H9 (cell line): ENCODE data around the gene SLC26A2. TPM values are rescaled to one million over a fixed set of nuclear protein-coding genes. Genes with fewer than 3 reads are reported as not detected.

Source experiments
- DNase-seq: peaks from one replicate; pipeline ENCODE4 v3.0.0-alpha.2; 2017
- H2AFZ ChIP-seq: one replicate; pipeline ENCODE4 v1.6.1; 2013; ENCODE audit warnings: mild to moderate bottlenecking, low read length, control low read depth, moderate library complexity
- H2AK5ac ChIP-seq: 2 replicates; pipeline ENCODE4 v1.6.1; 2013; ENCODE audit warnings: low read length, control low read depth, mixed read lengths; ENCODE audit not compliant: insufficient read length
- H2BK120ac ChIP-seq: one replicate; pipeline ENCODE4 v1.6.1; 2013; ENCODE audit warnings: low read depth, mild to moderate bottlenecking, low read length, control low read depth, inconsistent platforms; ENCODE audit not compliant: poor library complexity, severe bottlenecking
- H2BK12ac ChIP-seq: 2 replicates; pipeline ENCODE4 v1.6.1; 2013; ENCODE audit warnings: low read length, control low read depth, mixed read lengths, low read depth; ENCODE audit not compliant: insufficient read length
- H2BK15ac ChIP-seq: 2 replicates; pipeline ENCODE4 v1.6.1; 2013; ENCODE audit warnings: low read depth, low read length, control low read depth
- H2BK20ac ChIP-seq: one replicate; pipeline ENCODE4 v1.6.1; 2013; ENCODE audit warnings: low read depth, mild to moderate bottlenecking, low read length, control low read depth, inconsistent platforms; ENCODE audit not compliant: poor library complexity, severe bottlenecking
- H2BK5ac ChIP-seq: 2 replicates; pipeline ENCODE4 v1.6.1; 2013; ENCODE audit warnings: low read length, control low read depth, mixed read lengths; ENCODE audit not compliant: insufficient read length
- H3K14ac ChIP-seq: 2 replicates; pipeline ENCODE4 v1.6.1; 2013; ENCODE audit warnings: low read length, control low read depth; ENCODE audit not compliant: insufficient read depth
- H3K18ac ChIP-seq: 2 replicates; pipeline ENCODE4 v1.6.1; 2013; ENCODE audit warnings: low read depth, mild to moderate bottlenecking, mixed read lengths, low read length, control low read depth; ENCODE audit not compliant: insufficient read length
- H3K23ac ChIP-seq: 2 replicates; pipeline ENCODE4 v1.6.1; 2013; ENCODE audit warnings: low read length, control low read depth, mixed read lengths, low read depth; ENCODE audit not compliant: insufficient read length
- H3K23me2 ChIP-seq: 2 replicates; pipeline ENCODE4 v1.6.1; 2013; ENCODE audit warnings: low read depth, mild to moderate bottlenecking, mixed read lengths, low read length, control low read depth; ENCODE audit not compliant: insufficient read length, poor library complexity, severe bottlenecking
- H3K27ac ChIP-seq: 2 replicates; pipeline ENCODE4 v1.5.1; 2013; ENCODE audit warnings: low read length, control low read depth, mixed read lengths, low read depth; ENCODE audit not compliant: insufficient read length
- H3K27me3 ChIP-seq: 2 replicates; pipeline ENCODE4 v1.6.1; 2013; ENCODE audit warnings: low read length, control low read depth, inconsistent platforms; ENCODE audit not compliant: insufficient read depth
- H3K4ac ChIP-seq: 2 replicates; pipeline ENCODE4 v1.6.1; 2013; ENCODE audit warnings: low read depth, mild to moderate bottlenecking, control low read depth, inconsistent platforms, low read length, moderate library complexity
- H3K4me1 ChIP-seq: 2 replicates; pipeline ENCODE4 v1.6.1; 2013; ENCODE audit warnings: low read length, control low read depth, inconsistent platforms; ENCODE audit not compliant: insufficient read depth
- H3K4me2 ChIP-seq: 2 replicates; pipeline ENCODE4 v1.6.1; 2013; ENCODE audit warnings: low read length, control low read depth, mixed read lengths; ENCODE audit not compliant: insufficient read length, insufficient read depth
- H3K56ac ChIP-seq: 2 replicates; pipeline ENCODE4 v1.6.1; 2013; ENCODE audit warnings: low read depth, mild to moderate bottlenecking, mixed read lengths, low read length, control low read depth; ENCODE audit not compliant: insufficient read length
- H3K79me1 ChIP-seq: 2 replicates; pipeline ENCODE4 v1.6.1; 2013; ENCODE audit warnings: low read depth, mild to moderate bottlenecking, moderate library complexity, low read length, control low read depth, inconsistent platforms; ENCODE audit not compliant: insufficient read depth, poor library complexity, severe bottlenecking
- H3K79me2 ChIP-seq: 2 replicates; pipeline ENCODE4 v1.6.1; 2013; ENCODE audit warnings: low read length, control low read depth, inconsistent platforms; ENCODE audit not compliant: insufficient read depth
- H3K9ac ChIP-seq: 2 replicates; pipeline ENCODE4 v1.6.1; 2013; ENCODE audit warnings: low read length, control low read depth, mixed read lengths; ENCODE audit not compliant: insufficient read length; ENCODE audit errors: extremely low read depth
- H3K9me3 ChIP-seq: one replicate; pipeline ENCODE4 v1.6.1; 2013; ENCODE audit warnings: low read depth, low read length, inconsistent platforms; ENCODE audit not compliant: control insufficient read depth
- H3T11ph ChIP-seq: one replicate; pipeline ENCODE4 v1.6.1; 2013; ENCODE audit warnings: mild to moderate bottlenecking, low read length, control low read depth, inconsistent platforms
- H4K20me1 ChIP-seq: one replicate; pipeline ENCODE4 v1.6.1; 2013; ENCODE audit not compliant: control insufficient read depth, insufficient read length, insufficient read depth
- H4K5ac ChIP-seq: 2 replicates; pipeline ENCODE4 v1.6.1; 2013; ENCODE audit warnings: low read depth, mild to moderate bottlenecking, mixed read lengths, low read length, control low read depth; ENCODE audit not compliant: insufficient read length
- H4K8ac ChIP-seq: replicated peaks from 2 replicates; pipeline ENCODE4 v1.6.1; 2013; ENCODE audit warnings: low read length, control low read depth, mixed read lengths, low read depth; ENCODE audit not compliant: insufficient read length
- H4K91ac ChIP-seq: 2 replicates; pipeline ENCODE4 v1.6.1; 2013; ENCODE audit warnings: low read depth, mild to moderate bottlenecking, moderate library complexity, mixed read lengths, low read length, control low read depth; ENCODE audit not compliant: insufficient read length
- H3K27ac Mint-ChIP-seq, 3 experiments: 2 replicates in 2 of 3; 3 replicates in 1 of 3; pipeline ENCODE4 v1.8.0; 2020 to 2021; ENCODE audit warnings: mixed read lengths in 3 of 3, mild to moderate bottlenecking in 1 of 3, moderate library complexity in 1 of 3
- H3K27me3 Mint-ChIP-seq: 2 replicates; pipeline ENCODE4 v1.8.0; 2021; ENCODE audit warnings: low read depth, mild to moderate bottlenecking, moderate library complexity, mixed read lengths
- H3K36me3 Mint-ChIP-seq, 3 experiments: 2 replicates in 2 of 3; 3 replicates in 1 of 3; pipeline ENCODE4 v1.8.0; 2020 to 2021; ENCODE audit warnings: low read depth in 3 of 3, mixed read lengths in 3 of 3; ENCODE audit not compliant: insufficient read depth in 1 of 3
- H3K4me1 Mint-ChIP-seq, 2 experiments: 2 replicates each; pipeline ENCODE4 v1.8.0; 2020; ENCODE audit warnings: mixed read lengths in 2 of 2
- H3K4me3 Mint-ChIP-seq, 2 experiments: 2 replicates in 1 of 2; 3 replicates in 1 of 2; pipeline ENCODE4 v1.8.0; 2020 to 2021; ENCODE audit warnings: mild to moderate bottlenecking in 2 of 2, mixed read lengths in 2 of 2, moderate library complexity in 1 of 2
- H3K9me3 Mint-ChIP-seq, 2 experiments: 2 replicates in 1 of 2; 3 replicates in 1 of 2; pipeline ENCODE4 v1.8.0; 2020; ENCODE audit warnings: mild to moderate bottlenecking in 2 of 2, mixed read lengths in 2 of 2, moderate library complexity in 1 of 2
- CTCF ChIP-seq: fragments of 200-600 bp; sonication (generic); conservative IDR thresholded peaks from 3 replicates; pipeline ENCODE4 v1.8.0; 2021; ENCODE audit warnings: antibody characterized with exemption, mild to moderate bottlenecking
- WGBS: extraction: QIAGEN DNeasy Blood & Tissue Kit; methylation state at CpG from one replicate; pipeline ENCODE4 v1.1.7; 2013; ENCODE audit warnings: missing lambda C conversion rate, low lambda C conversion rate, mixed read lengths; ENCODE audit not compliant: insufficient read length; ENCODE audit errors: extremely low coverage; 5-methylcytosine and 5-hydroxymethylcytosine counted together
- total RNA-seq: library from RNA; stranded (reverse); gene quantifications from 2 replicates; pipeline ENCODE4 v1.2.1, GENCODE V29; 2021

Gene SLC26A2
- total RNA-seq, 1 experiment from 2014 or later = 5.9 TPM

DNA sequence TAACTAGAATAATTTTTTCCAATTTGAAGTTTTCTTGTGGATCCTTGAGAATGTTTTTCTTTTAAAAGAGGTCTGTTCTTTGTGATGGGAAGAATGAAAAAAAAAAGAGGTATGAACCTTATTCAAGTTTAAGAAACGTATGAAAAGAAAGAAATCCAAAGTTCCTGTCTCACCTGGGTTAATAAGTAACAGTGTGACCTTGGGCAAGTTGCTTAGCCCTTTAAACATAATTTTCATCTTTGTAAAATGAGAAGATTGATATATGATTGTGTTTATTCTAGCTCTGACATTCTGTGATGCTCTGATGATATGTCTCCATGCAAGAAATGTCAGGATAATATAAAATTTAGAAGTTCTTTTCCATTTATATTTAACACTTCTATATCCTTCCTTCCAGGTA, 19.3 kb downstream of the SLC26A2 start:
- no peak overlapping the region for H3T11ph ChIP-seq
- no peaks in the 10 kb centered on the region for H3K4me1 ChIP-seq
- H3K27me3 ChIP-seq = no peaks in the 10 kb centered on the region
- H3K56ac ChIP-seq = no peak overlapping the region
- H3K23ac ChIP-seq = no peak overlapping the region
- no peak overlapping the region for H3K4ac ChIP-seq
- H2BK5ac ChIP-seq = no peak overlapping the region
- no peaks in the 10 kb centered on the region; a peak in 1 of 5 replicates for H3K9me3 Mint-ChIP-seq
- peaks cover 0 to 8% of the 10 kb centered on the region in 2 experiments; a peak in 2 of 4 replicates for H3K4me1 Mint-ChIP-seq
- H2BK12ac ChIP-seq = no peak overlapping the region
- no peak overlapping the region for H2AK5ac ChIP-seq
- H2BK15ac ChIP-seq = no peak overlapping the region
- no peak overlapping the region for H2BK20ac ChIP-seq
- WGBS = no CpG with 5 or more reads among the region's 1 CpG
- no peak for DNase-seq
- H4K8ac ChIP-seq = no peak overlapping the region
- no peak overlapping the region for H3K27ac ChIP-seq
- no peaks in the 10 kb centered on the region for H3K79me1 ChIP-seq
- no peak overlapping the region for H2BK120ac ChIP-seq
- no peak overlapping the region for H3K4me3 Mint-ChIP-seq
- no peaks in the 10 kb centered on the region for H3K23me2 ChIP-seq
- H3K4me2 ChIP-seq = no peak overlapping the region
- H4K20me1 ChIP-seq = no peaks in the 10 kb centered on the region
- TF ChIP-seq CTCF = no peak
- peaks cover 0 to 5% (median 0%) of the 10 kb centered on the region in 3 experiments; a peak in 3 of 7 replicates for H3K36me3 Mint-ChIP-seq
- H3K27ac Mint-ChIP-seq = no peak overlapping the region
- H3K9ac ChIP-seq = no peak overlapping the region
- no peaks in the 10 kb centered on the region for H3K9me3 ChIP-seq
- 0 out of 2 replicates have a peak, but pooled peaks cover 2% of the 10 kb centered on the region for H3K79me2 ChIP-seq
- no peak overlapping the region for H2AFZ ChIP-seq
- no peak overlapping the region for H3K14ac ChIP-seq
- no peak overlapping the region for H4K5ac ChIP-seq
- no peak overlapping the region for H4K91ac ChIP-seq
- H3K18ac ChIP-seq = no peak overlapping the region
- H3K27me3 Mint-ChIP-seq = no peaks in the 10 kb centered on the region
